ENCODE measurements around the gene EID3. TPM values are rescaled to one million over a fixed set of nuclear protein-coding genes. Genes with fewer than 3 reads are reported as not detected.

EID3 gene
- total and polyA plus RNA-seq, 2 experiments from 2014 or later: 3.3 to 3.4 TPM

- H3K9me2 ChIP-seq (ENCODE audit: insufficient read depth): no peaks in the 10 kb centered on the region
- ATAC-seq (no peak), DNase-seq (ENCODE audit: low spot score) (no peak)
- H3K4me1 ChIP-seq (ENCODE audit: insufficient read depth): no peaks in the 10 kb centered on the region; the same call in 1 of the 2 replicates
- H3K27me3 ChIP-seq (ENCODE audit: insufficient read depth): no peaks in the 10 kb centered on the region
- peaks cover 33% of the 10 kb centered on the region for H3K36me3 ChIP-seq (ENCODE audit: insufficient read depth)
- no peaks in the 10 kb centered on the region; the same call in 1 of the 2 replicates for H3K79me2 ChIP-seq (replicated peaks; ENCODE audit: insufficient read depth)
- H3K4me2 ChIP-seq: no peak overlapping the region
- Mint-ChIP-seq H3K4me3 (no peak overlapping the region), H3K27me3 (ENCODE audit: insufficient read depth, low read depth, poor library complexity) (peaks cover 1% of the 10 kb centered on the region), H3K4me1 (peaks cover 6% of the 10 kb centered on the region; the same call in 2 of the 3 replicates), H3K36me3 (ENCODE audit: low read depth) (peaks cover 51% of the 10 kb centered on the region), H3K27ac (no peak overlapping the region), H3K9me3 (no peaks in the 10 kb centered on the region)
- H2AFZ ChIP-seq: no peak overlapping the region
- H3K4me3 ChIP-seq: no peak overlapping the region
- TF ChIP-seq ZNF331 (CRISPR knock-in tag; IDR thresholded peaks at IDR 0.05; ENCODE audit: low read depth): no peak
- no peak for TF ChIP-seq CREB1 (CRISPR knock-in tag; IDR thresholded peaks at IDR 0.05; ENCODE audit: low read depth)
- no peak for TF ChIP-seq EZH2phosphoT487 (IDR thresholded peaks at IDR 0.05; ENCODE audit: unreplicated experiment)
- TF ChIP-seq NANOG (IDR thresholded peaks at IDR 0.05; ENCODE audit: borderline replicate concordance): no peak
- no peak for TF ChIP-seq POLR2AphosphoS5 (IDR thresholded peaks at IDR 0.05; ENCODE audit: low read depth)
- no peak for TF ChIP-seq STAT1 (IDR thresholded peaks at IDR 0.05; ENCODE audit: unreplicated experiment)
- no peak for TF ChIP-seq ZNF114 (CRISPR knock-in tag; IDR thresholded peaks at IDR 0.05)
- no peak for TF ChIP-seq EZH2 (IDR thresholded peaks at IDR 0.05; ENCODE audit: low read depth, unreplicated experiment)
- no peak for TF ChIP-seq JUNB (IDR thresholded peaks at IDR 0.05; ENCODE audit: unreplicated experiment)
- TF ChIP-seq CTCF (conservative IDR thresholded peaks at IDR 0.05; ENCODE audit: low read depth in 2 of 2): no peak
- TF ChIP-seq ETS1 (IDR thresholded peaks at IDR 0.05): no peak
- no peak for TF ChIP-seq ZNF462 (CRISPR knock-in tag; IDR thresholded peaks at IDR 0.05)
- no peak for TF ChIP-seq REST (IDR thresholded peaks at IDR 0.05; ENCODE audit: unreplicated experiment)
- no peak overlapping the region for H3K27ac ChIP-seq (ENCODE audit: low read depth)
- H3F3A ChIP-seq (replicated peaks; ENCODE audit: low read depth): no peaks in the 10 kb centered on the region
- H4K20me1 ChIP-seq (replicated peaks; ENCODE audit: insufficient read depth): 0 out of 2 replicates have a peak, but pooled peaks cover 14% of the 10 kb centered on the region
Observed at GRCh38 chr12:104342147-104342546, 38.6 kb downstream of the EID3 start.

Data from GM23338 (cell line).